ENCODE measurements around the gene ARMC12. TPM values are rescaled to one million over a fixed set of nuclear protein-coding genes. Genes with fewer than 3 reads are reported as not detected.

ARMC12 gene
- total RNA-seq, 4 donors from 2014 or later: 0.68 to 1.5 TPM; not detected in 2

- H3K27ac ChIP-seq: no peak overlapping the region
- H3K4me3 ChIP-seq: no peak overlapping the region
- no peaks in the 10 kb centered on the region for H3K36me3 ChIP-seq
- no peaks in the 10 kb centered on the region for H3K9me3 ChIP-seq
- 96% methylated on average over 7 of the region's 7 CpGs; no CpG with 5 or more reads in 1 of the 2 donors for WGBS, 2 donors (ENCODE audit: low coverage in 1 of 2)
- no peaks in the 10 kb centered on the region for H3K27me3 ChIP-seq
- H3K4me1 ChIP-seq: peaks cover 0 to under 1% (median under 1%) of the 10 kb centered on the region in 4 donors
- intact Hi-C loops (cut with DNase I; ENCODE audit: low total_unique reads) (no loop called here), in situ Hi-C loops (cut with MboI; ENCODE audit: low pct_ligation_motif_present in 1 of 4, low pct_unique_long_range_greater_than_20kb in 1 of 4, low sequenced_read_pairs in 3 of 4) (loop anchor here in 1 of 4 donors (25.0 kb wide), 1 partner anchor 408 kb away; the partner anchor contains the start of gene PPARD)
- TF ChIP-seq POLR2AphosphoS5 (IDR thresholded peaks at IDR 0.05): no peak
- TF ChIP-seq EP300 (IDR thresholded peaks at IDR 0.05; ENCODE audit: low read depth): no peak
- TF ChIP-seq CTCF (IDR thresholded peaks at IDR 0.05): no peak
- no peak for TF ChIP-seq POLR2A (IDR thresholded peaks at IDR 0.05)
- no peak for DNase-seq
Observed at GRCh38 chr6:35745509-35745908, 8.7 kb downstream of the ARMC12 start.

- 91 to 93% methylated on average over 2 to 3 of the region's 3 CpGs for WGBS, 2 donors (ENCODE audit: low coverage in 1 of 2)
- no peaks in the 10 kb centered on the region for H3K27me3 ChIP-seq
- intact Hi-C loops (cut with DNase I; ENCODE audit: low total_unique reads) (no loop called here), in situ Hi-C loops (cut with MboI; ENCODE audit: low pct_ligation_motif_present in 1 of 4, low pct_unique_long_range_greater_than_20kb in 1 of 4, low sequenced_read_pairs in 3 of 4) (loop anchor here in 1 of 4 donors (25.0 kb wide), 1 partner anchor 409 kb away; the partner anchor contains the start of gene PPARD)
- DNase-seq: no peak
- H3K4me1 ChIP-seq: no peaks in the 10 kb centered on the region
- H3K9me3 ChIP-seq: no peaks in the 10 kb centered on the region
- H3K4me3 ChIP-seq: no peak overlapping the region
- no peak overlapping the region for H3K27ac ChIP-seq
- no peaks in the 10 kb centered on the region for H3K36me3 ChIP-seq
- no peak for TF ChIP-seq POLR2A (IDR thresholded peaks at IDR 0.05)
- TF ChIP-seq CTCF (IDR thresholded peaks at IDR 0.05): no peak
- no peak for TF ChIP-seq POLR2AphosphoS5 (IDR thresholded peaks at IDR 0.05)
- no peak for TF ChIP-seq EP300 (IDR thresholded peaks at IDR 0.05; ENCODE audit: low read depth)
Observed at GRCh38 chr6:35746516-35746915, 9.7 kb downstream of the ARMC12 start.

- Histone ChIP-seq H3K4me1 (no peaks in the 10 kb centered on the region), H3K27me3 (no peaks in the 10 kb centered on the region), H3K4me3 (no peak overlapping the region), H3K27ac (no peak overlapping the region), H3K36me3 (no peaks in the 10 kb centered on the region), H3K9me3 (no peaks in the 10 kb centered on the region)
- TF ChIP-seq EP300 (IDR thresholded peaks at IDR 0.05; ENCODE audit: low read depth) (no peak), POLR2AphosphoS5 (IDR thresholded peaks at IDR 0.05) (no peak), POLR2A (IDR thresholded peaks at IDR 0.05) (no peak), CTCF (IDR thresholded peaks at IDR 0.05) (no peak)
- 75 to 96% methylated on average over 1 of the region's 1 CpG for WGBS, 2 donors (ENCODE audit: low coverage in 1 of 2)
- in situ Hi-C loops (cut with MboI; ENCODE audit: low pct_ligation_motif_present in 1 of 4, low pct_unique_long_range_greater_than_20kb in 1 of 4, low sequenced_read_pairs in 3 of 4): loop anchor here in 1 of 4 donors (25.0 kb wide), 1 partner anchor 411 kb away; the partner anchor contains the start of gene PPARD
- no peak for DNase-seq
- intact Hi-C loops (cut with DNase I; ENCODE audit: low total_unique reads): no loop called here
Observed at GRCh38 chr6:35747877-35748276, 11.0 kb downstream of the ARMC12 start.

- H3K4me1 ChIP-seq: no peaks in the 10 kb centered on the region
- no peak overlapping the region for H3K4me3 ChIP-seq
- H3K27me3 ChIP-seq: no peaks in the 10 kb centered on the region
- H3K36me3 ChIP-seq: no peaks in the 10 kb centered on the region
- H3K9me3 ChIP-seq: no peaks in the 10 kb centered on the region
- 86 to 93% methylated on average over 4 to 7 of the region's 7 CpGs for WGBS, 2 donors (ENCODE audit: low coverage in 1 of 2)
- in situ Hi-C loops (cut with MboI; ENCODE audit: low pct_ligation_motif_present in 1 of 4, low pct_unique_long_range_greater_than_20kb in 1 of 4, low sequenced_read_pairs in 3 of 4): no loop called here
- DNase-seq: no peak
- no peak overlapping the region for H3K27ac ChIP-seq
- no peak for TF ChIP-seq CTCF (IDR thresholded peaks at IDR 0.05)
- TF ChIP-seq EP300 (IDR thresholded peaks at IDR 0.05; ENCODE audit: low read depth): no peak
- no peak for TF ChIP-seq POLR2AphosphoS5 (IDR thresholded peaks at IDR 0.05)
- no peak for TF ChIP-seq POLR2A (IDR thresholded peaks at IDR 0.05)
- intact Hi-C loops (cut with DNase I; ENCODE audit: low total_unique reads): no loop called here
Observed at GRCh38 chr6:35750557-35750956, 13.7 kb downstream of the ARMC12 start.

Data from transverse colon (tissue), 4 donors.